ENCODE results near the gene CD38. TPM values are rescaled to one million over a fixed set of nuclear protein-coding genes. Genes with fewer than 3 reads are reported as not detected.

Gene CD38
- total RNA-seq, 4 donors from 2014 or later = 0.15 to 0.62 (median 0.39) TPM

DNA sequence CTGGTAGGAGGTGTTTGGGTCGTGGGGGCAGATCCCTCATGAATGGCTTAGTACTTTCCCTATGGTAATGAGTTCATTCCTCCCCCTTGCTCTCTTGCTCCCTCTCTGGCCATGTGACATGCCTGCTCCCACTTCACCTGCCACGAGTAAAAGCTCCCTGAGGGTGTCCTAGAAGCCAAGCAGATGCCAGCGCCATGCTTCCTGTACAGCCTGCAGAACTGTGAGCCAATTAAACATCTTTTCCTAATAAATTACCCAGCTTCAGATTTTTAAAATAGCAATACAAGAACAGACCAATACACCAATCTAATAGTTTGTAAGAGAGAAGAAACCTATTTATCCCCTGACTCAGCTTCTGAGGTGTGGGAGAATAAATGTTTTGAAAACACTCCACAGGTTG lies 99.9 kb downstream of the CD38 start:
- TF ChIP-seq POLR2A (IDR thresholded peaks at IDR 0.05) = no peak
- no peak for TF ChIP-seq POLR2AphosphoS5 (IDR thresholded peaks at IDR 0.05)
- TF ChIP-seq, protein P1, sequence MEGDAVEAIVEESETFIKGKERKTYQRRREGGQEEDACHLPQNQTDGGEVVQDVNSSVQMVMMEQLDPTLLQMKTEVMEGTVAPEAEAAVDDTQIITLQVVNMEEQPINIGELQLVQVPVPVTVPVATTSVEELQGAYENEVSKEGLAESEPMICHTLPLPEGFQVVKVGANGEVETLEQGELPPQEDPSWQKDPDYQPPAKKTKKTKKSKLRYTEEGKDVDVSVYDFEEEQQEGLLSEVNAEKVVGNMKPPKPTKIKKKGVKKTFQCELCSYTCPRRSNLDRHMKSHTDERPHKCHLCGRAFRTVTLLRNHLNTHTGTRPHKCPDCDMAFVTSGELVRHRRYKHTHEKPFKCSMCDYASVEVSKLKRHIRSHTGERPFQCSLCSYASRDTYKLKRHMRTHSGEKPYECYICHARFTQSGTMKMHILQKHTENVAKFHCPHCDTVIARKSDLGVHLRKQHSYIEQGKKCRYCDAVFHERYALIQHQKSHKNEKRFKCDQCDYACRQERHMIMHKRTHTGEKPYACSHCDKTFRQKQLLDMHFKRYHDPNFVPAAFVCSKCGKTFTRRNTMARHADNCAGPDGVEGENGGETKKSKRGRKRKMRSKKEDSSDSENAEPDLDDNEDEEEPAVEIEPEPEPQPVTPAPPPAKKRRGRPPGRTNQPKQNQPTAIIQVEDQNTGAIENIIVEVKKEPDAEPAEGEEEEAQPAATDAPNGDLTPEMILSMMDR (IDR thresholded peaks at IDR 0.05) = no peak
- no peak for TF ChIP-seq EP300 (IDR thresholded peaks at IDR 0.05)
- Histone ChIP-seq H3K36me3 (no peaks in the 10 kb centered on the region), H3K4me1 (no peaks in the 10 kb centered on the region), H3K9me3 (no peaks in the 10 kb centered on the region), H3K4me3 (no peak overlapping the region), H3K27me3 (no peaks in the 10 kb centered on the region), H3K27ac (no peak overlapping the region)
- WGBS = 88% methylated on average over 3 of the region's 3 CpGs
- no peak for DNase-seq (ENCODE audit: low spot score in 2 of 2)

DNA sequence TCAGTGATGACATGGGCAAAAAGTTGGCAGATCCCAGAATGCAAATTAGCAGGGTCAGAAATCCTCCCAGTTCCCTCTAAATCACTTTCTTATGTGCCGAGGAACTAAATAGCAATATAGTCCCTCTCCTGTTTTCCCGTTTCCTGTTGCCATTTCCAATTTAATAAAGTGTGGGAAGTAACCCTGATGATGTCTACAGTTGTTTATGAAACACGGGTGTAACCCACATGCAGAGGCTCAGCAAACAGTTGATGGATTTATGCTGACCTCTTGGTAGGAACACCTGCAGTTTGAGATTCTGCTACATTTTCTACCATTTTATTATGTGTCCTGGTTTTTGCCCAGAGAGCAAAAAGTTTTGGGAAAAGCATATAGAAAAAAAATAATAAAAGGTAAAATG lies 103.7 kb downstream of the CD38 start:
- no peak for DNase-seq (ENCODE audit: low spot score in 2 of 2)
- Histone ChIP-seq H3K36me3 (no peaks in the 10 kb centered on the region), H3K9me3 (no peaks in the 10 kb centered on the region), H3K27me3 (no peaks in the 10 kb centered on the region), H3K27ac (no peak overlapping the region), H3K4me1 (no peaks in the 10 kb centered on the region), H3K4me3 (no peak overlapping the region)
- TF ChIP-seq POLR2A (IDR thresholded peaks at IDR 0.05) (no peak), POLR2AphosphoS5 (IDR thresholded peaks at IDR 0.05) (no peak), EP300 (IDR thresholded peaks at IDR 0.05) (no peak)
- TF ChIP-seq, protein P1 (IDR thresholded peaks at IDR 0.05) = no peak
- WGBS = 63% methylated on average over 3 of the region's 3 CpGs

DNA sequence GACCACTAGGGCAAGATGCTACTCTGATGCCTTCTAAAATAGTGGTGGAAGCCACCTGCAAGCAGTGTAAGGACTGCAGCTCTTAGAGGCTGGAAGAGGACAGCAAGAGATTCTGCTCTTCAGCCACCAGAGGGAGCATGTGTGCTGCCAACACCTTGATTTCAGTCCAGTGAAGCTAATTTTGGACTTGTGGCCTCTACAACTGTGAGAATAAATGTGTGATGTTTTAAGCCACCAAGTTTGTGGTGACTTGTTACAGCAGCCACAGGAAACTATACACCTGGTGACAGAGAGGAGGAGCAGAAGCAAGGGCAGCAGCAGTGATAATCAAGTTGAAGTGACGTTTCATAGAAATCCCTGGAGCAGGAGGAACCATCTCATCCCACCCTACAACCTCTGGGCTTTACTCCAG lies 104.6 kb downstream of the CD38 start:
- WGBS = 100% methylated on average over 1 of the region's 1 CpG
- no peaks in the 10 kb centered on the region for H3K36me3 ChIP-seq
- no peaks in the 10 kb centered on the region for H3K9me3 ChIP-seq
- no peaks in the 10 kb centered on the region for H3K27me3 ChIP-seq
- H3K4me1 ChIP-seq = no peaks in the 10 kb centered on the region
- H3K4me3 ChIP-seq = no peak overlapping the region
- no peak overlapping the region for H3K27ac ChIP-seq
- DNase-seq (ENCODE audit: low spot score in 2 of 2) = no peak
- TF ChIP-seq, protein P1 (IDR thresholded peaks at IDR 0.05) = peak; percentile 74 to 82
- TF ChIP-seq POLR2A (IDR thresholded peaks at IDR 0.05) = no peak
- TF ChIP-seq POLR2AphosphoS5 (IDR thresholded peaks at IDR 0.05) = no peak
- no peak for TF ChIP-seq EP300 (IDR thresholded peaks at IDR 0.05)

DNA sequence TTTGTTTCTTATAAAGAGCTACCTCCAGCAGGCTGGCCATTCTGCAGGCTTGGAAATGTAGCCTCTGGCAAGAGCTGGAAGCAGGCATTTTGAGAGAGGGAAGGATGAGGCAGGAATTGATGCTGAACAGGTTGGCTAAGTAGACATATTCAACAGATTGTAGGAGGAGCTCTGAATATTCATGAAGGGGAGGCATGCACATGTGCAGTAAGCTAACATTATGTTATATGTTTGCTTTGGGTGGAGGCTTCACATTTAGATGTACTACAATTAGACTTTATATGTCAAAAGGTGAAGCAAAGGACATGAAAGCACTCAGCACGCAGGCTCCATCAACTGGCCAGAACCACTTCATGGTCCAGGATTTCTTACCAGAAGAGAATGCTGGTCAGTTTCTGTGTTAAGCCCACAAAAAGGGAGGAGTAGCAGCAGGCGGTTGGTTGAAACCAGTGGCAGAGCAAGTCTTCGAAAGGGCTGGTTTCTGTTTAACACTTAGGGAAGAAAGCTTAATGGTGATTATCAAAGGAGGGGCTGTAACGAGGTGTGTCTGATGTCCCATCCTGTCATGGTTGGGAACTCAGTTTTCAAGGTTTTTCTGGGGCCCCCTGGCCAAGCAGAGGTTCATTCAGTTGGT lies 105.6 kb downstream of the CD38 start:
- no peaks in the 10 kb centered on the region for H3K4me1 ChIP-seq
- no peak overlapping the region for H3K4me3 ChIP-seq
- H3K9me3 ChIP-seq = no peaks in the 10 kb centered on the region
- H3K27ac ChIP-seq = no peak overlapping the region
- no peak for DNase-seq (ENCODE audit: low spot score in 2 of 2)
- no peaks in the 10 kb centered on the region for H3K27me3 ChIP-seq
- no peak for TF ChIP-seq POLR2AphosphoS5 (IDR thresholded peaks at IDR 0.05)
- TF ChIP-seq POLR2A (IDR thresholded peaks at IDR 0.05) = no peak
- no peak for TF ChIP-seq EP300 (IDR thresholded peaks at IDR 0.05)
- TF ChIP-seq, protein P1 (IDR thresholded peaks at IDR 0.05) = no peak
- H3K36me3 ChIP-seq = no peaks in the 10 kb centered on the region
- WGBS = 81% methylated on average over 4 of the region's 4 CpGs

DNA sequence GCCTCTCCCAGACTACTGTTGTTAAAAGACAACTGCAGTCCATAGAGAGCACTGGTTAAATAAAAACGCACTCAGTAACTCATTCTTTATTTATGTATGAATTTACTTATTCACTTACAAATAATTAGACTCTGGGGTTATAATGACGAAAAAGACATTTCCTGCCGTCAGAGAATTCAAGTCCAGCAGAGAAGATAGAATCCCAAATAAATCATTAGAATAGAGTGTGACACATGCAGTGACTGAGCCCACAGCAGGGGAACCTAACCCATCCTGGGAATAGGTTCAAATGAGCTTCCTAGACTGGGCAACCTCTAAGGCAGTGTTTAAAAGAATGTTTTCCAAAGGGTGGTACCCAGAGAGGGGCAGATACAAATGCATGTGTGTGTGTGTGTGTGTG lies 106.5 kb downstream of the CD38 start:
- H3K36me3 ChIP-seq = no peaks in the 10 kb centered on the region
- TF ChIP-seq POLR2AphosphoS5 (IDR thresholded peaks at IDR 0.05) (no peak), POLR2A (IDR thresholded peaks at IDR 0.05) (no peak), EP300 (IDR thresholded peaks at IDR 0.05) (no peak)
- TF ChIP-seq, protein P1 (IDR thresholded peaks at IDR 0.05) = no peak
- no peak overlapping the region for H3K27ac ChIP-seq
- H3K4me1 ChIP-seq = no peaks in the 10 kb centered on the region
- no peak overlapping the region for H3K4me3 ChIP-seq
- 69% methylated on average over 3 of the region's 3 CpGs for WGBS
- DNase-seq (ENCODE audit: low spot score in 2 of 2) = no peak
- H3K9me3 ChIP-seq = no peaks in the 10 kb centered on the region
- H3K27me3 ChIP-seq = no peaks in the 10 kb centered on the region

Measured in suprapubic skin (tissue), 4 donors.